ENCODE data around the gene STAM. TPM values are rescaled to one million over a fixed set of nuclear protein-coding genes. Genes with fewer than 3 reads are reported as not detected.

The STAM gene
- total and polyA plus RNA-seq, 2 donors from 2014 or later = 10.3 to 26.1 TPM

- no peak for DNase-seq
- Histone ChIP-seq H3K4me1 (ENCODE audit: control insufficient read depth in 2 of 3, insufficient read depth in 2 of 3, low read depth in 1 of 3, low read length in 3 of 3) (no peaks in the 10 kb centered on the region), H3K4me3 (ENCODE audit: low read length in 3 of 3) (no peak overlapping the region), H3K9me3 (ENCODE audit: control insufficient read depth in 2 of 3, insufficient read depth in 1 of 3, low read length in 3 of 3) (no peaks in the 10 kb centered on the region), H3K27me3 (ENCODE audit: control insufficient read depth, insufficient read depth, low read length) (no peaks in the 10 kb centered on the region), H3K36me3 (ENCODE audit: control insufficient read depth in 2 of 3, insufficient read depth in 3 of 3, low read length in 3 of 3) (no peaks in the 10 kb centered on the region), H3K9ac (ENCODE audit: low read length in 3 of 3) (no peak overlapping the region), H3K27ac (ENCODE audit: low read depth in 2 of 2, low read length in 2 of 2) (no peak overlapping the region)
- no peak for FAIRE-seq
- intact Hi-C loops (cut with DNase I) = loop anchor here (10.0 kb wide), 1 partner anchor 143 kb away; no protein-coding TSS in a partner anchor
- TF ChIP-seq CTCF (IDR thresholded peaks at IDR 0.05; ENCODE audit: borderline replicate concordance, extremely low read depth, insufficient read depth) = no peak
Measured at GRCh38 chr10:17747883-17748550, 104.1 kb downstream of the STAM start.

GRCh38 chr10:17749890-17750289 is 105.9 kb downstream of the STAM start:
- Histone ChIP-seq H3K36me3 (ENCODE audit: control insufficient read depth in 2 of 3, insufficient read depth in 3 of 3, low read length in 3 of 3) (no peaks in the 10 kb centered on the region), H3K4me3 (ENCODE audit: low read length in 3 of 3) (no peak overlapping the region), H3K27ac (ENCODE audit: low read depth in 2 of 2, low read length in 2 of 2) (no peak overlapping the region), H3K4me1 (ENCODE audit: control insufficient read depth in 2 of 3, insufficient read depth in 2 of 3, low read depth in 1 of 3, low read length in 3 of 3) (no peaks in the 10 kb centered on the region), H3K9ac (ENCODE audit: low read length in 3 of 3) (no peak overlapping the region), H3K27me3 (ENCODE audit: control insufficient read depth, insufficient read depth, low read length) (no peaks in the 10 kb centered on the region), H3K9me3 (ENCODE audit: control insufficient read depth in 2 of 3, insufficient read depth in 1 of 3, low read length in 3 of 3) (no peaks in the 10 kb centered on the region)
- DNase-seq (no peak), FAIRE-seq (no peak)
- intact Hi-C loops (cut with DNase I) = loop anchor here (10.0 kb wide), 1 partner anchor 145 kb away; no protein-coding TSS in a partner anchor
- no peak for TF ChIP-seq CTCF (IDR thresholded peaks at IDR 0.05; ENCODE audit: borderline replicate concordance, extremely low read depth, insufficient read depth)

- Histone ChIP-seq H3K4me1 (ENCODE audit: control insufficient read depth in 2 of 3, insufficient read depth in 2 of 3, low read depth in 1 of 3, low read length in 3 of 3) (no peaks in the 10 kb centered on the region), H3K36me3 (ENCODE audit: control insufficient read depth in 2 of 3, insufficient read depth in 3 of 3, low read length in 3 of 3) (no peaks in the 10 kb centered on the region), H3K9ac (ENCODE audit: low read length in 3 of 3) (no peak within 1 kb of the TSS), H3K9me3 (ENCODE audit: control insufficient read depth in 2 of 3, insufficient read depth in 1 of 3, low read length in 3 of 3) (no peaks in the 10 kb centered on the region), H3K27ac (ENCODE audit: low read depth in 2 of 2, low read length in 2 of 2) (no peak within 1 kb of the TSS), H3K27me3 (ENCODE audit: control insufficient read depth, insufficient read depth, low read length) (no peaks in the 10 kb centered on the region), H3K4me3 (ENCODE audit: low read length in 3 of 3) (no peak within 1 kb of the TSS)
- DNase-seq (no peak), FAIRE-seq (no peak)
- no peak for TF ChIP-seq CTCF (IDR thresholded peaks at IDR 0.05; ENCODE audit: borderline replicate concordance, extremely low read depth, insufficient read depth)
- intact Hi-C loops (cut with DNase I) = no loop called here
Measured at GRCh38 chr10:17751781-17752445, 108.0 kb downstream of the STAM start, which contains the start of gene TMEM236. Gene TMEM236, plus strand, starts transcription at chr10:17752201. Its CDS starts 95 bp downstream, at chr10:17752296.

Data from kidney (tissue), 14 donors.